GM18907 (cell line): ENCODE results near the gene PPP2R5C.
"Not testable (repeated sequence)": the region's sequence is repeated elsewhere in the genome, so short reads cannot be mapped to it uniquely, and the experiment has no call there.

Source experiments
- ATAC-seq: cut with Tn5 transposase; IDR thresholded peaks from one replicate; pipeline ENCODE4 v1.9.1; 2021; ENCODE audit warnings: mild to moderate bottlenecking, moderate library complexity; ENCODE audit not compliant: unreplicated experiment

Gene PPP2R5C

DNA sequence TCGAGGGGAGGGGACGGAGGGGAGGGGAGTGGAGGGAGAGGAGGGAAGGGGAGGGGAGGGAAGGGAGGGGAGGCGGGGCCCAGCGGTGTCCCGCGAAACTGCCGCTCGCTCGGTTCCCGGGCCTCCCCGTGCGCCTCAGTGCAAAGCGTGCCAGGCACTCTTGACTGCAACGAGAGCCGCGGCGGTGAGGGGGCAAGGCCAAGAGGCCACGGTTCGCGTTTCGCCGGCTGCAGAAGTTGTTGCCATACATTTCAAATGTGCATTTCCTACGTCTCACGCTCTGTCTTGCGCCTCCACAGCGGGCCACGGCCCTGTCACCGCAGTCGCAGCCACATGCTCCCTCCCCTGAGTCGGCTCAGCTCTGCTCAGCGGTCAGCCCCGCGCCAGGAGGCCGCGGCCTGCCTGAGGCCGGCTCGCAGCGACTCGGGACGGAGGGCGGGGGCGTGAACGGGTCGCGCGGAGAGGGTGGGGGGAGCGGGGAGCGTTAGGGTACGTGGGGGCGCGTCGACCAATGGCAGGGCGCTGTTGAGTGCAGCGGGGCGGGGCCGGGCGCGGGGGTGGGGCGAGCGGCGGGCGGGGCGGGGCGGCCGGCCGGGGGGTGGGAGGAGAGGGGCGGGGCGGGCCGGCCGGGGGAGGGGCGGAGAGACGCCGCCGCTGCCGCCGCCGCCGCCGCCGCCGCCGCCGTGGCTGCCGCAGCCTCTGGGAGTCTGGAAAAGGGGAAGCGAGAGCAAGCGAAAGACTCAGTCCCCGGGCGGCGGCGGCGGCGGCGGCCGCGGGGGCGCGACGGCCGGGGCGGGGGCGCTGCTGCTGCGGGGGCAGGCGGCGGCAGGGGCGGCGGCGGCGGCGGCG, at the start of gene PPP2R5C:
Gene PPP2R5C, plus strand, starts transcription at position 678 of the 849 bp plus-strand sequence. CDS start 185 bp downstream, outside the sequence.
- peak; percentile 60 for ATAC-seq

DNA sequence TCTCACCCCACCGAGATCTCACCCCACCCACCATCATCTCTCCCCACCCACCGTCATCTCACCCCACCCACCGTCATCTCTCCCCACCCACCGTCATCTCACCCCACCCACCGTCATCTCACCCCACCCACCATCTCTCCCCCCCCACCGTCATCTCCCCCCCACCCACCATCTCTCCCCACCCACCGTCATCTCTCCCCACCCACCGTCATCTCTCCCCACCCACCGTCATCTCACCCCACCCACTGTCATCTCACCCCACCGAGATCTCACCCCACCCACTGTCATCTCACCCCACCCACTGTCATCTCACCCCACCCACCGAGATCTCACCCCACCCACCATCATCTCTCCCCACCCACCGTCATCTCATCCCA, 49.7 kb upstream of the PPP2R5C start:
- not testable (repeated sequence) for ATAC-seq

DNA sequence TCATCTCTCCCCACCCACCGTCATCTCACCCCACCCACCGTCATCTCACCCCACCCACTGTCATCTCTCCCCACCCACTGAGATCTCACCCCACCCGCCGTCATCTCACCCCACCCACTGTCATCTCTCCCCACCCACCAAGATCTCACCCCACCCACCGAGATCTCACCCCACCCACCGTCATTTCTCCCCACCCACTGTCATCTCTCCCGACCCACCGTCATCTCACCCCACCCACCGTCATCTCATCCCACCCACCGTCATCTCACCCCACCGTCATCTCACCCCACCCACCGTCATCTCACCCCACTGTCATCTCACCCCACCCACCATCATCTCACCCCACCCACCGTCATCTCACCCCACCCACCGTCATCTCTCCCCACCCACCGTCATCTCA, 49.2 kb upstream of the PPP2R5C start:
- not testable (repeated sequence) for ATAC-seq

GRCh38 chr14:101713091-101713490, 48.4 kb upstream of the PPP2R5C start:
- not testable (repeated sequence) for ATAC-seq

- ATAC-seq: no peak
Measured at GRCh38 chr14:101713621-101714349, 47.7 kb upstream of the PPP2R5C start.

GRCh38 chr14:101714394-101714793, 47.1 kb upstream of the PPP2R5C start:
- ATAC-seq: no peak

DNA sequence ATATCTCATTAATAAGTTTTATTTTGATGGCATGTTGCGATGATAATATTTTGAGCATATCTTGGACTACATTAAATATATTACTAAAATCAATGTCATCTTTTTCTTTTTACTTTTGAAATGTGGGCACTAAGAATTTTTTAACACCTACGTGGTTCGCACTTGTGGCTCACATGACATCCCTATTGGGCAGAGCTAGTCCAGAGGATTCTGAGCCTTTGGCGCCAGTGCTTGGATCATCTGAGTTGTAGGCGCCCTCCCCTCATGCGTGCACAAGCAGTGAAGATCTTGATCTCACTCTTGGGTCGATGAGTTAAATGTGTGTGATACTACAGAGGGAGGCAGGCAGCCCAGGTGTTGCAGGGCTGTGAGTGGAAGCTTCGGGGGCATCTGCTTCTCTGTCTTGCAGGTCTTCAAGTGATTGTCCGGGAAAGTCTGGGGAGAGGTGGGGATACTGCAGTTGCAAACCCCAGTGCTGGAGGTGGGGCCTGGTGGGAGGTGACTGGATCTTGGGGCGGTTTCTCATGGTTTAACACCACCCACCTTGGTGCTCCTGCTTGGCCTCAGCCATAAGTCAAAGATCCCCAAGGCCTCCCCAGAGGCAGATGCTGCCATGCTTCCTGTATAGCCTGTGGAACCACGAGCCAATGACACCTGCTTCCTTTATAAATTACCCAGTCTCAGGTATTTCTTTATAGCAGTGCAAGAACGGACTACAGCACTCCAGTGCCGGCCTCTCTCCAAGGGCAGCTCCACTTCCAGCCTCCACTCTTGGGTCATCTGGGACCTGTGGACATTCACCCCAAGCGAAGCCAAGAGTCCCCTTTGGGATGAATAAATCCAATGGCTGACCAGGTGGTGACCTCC, 46.1 kb upstream of the PPP2R5C start:
- no peak for ATAC-seq

- ATAC-seq: no peak
Measured at GRCh38 chr14:101716077-101716950, 45.2 kb upstream of the PPP2R5C start.

- ATAC-seq: no peak
Measured at GRCh38 chr14:101716956-101717662, 44.4 kb upstream of the PPP2R5C start.

DNA sequence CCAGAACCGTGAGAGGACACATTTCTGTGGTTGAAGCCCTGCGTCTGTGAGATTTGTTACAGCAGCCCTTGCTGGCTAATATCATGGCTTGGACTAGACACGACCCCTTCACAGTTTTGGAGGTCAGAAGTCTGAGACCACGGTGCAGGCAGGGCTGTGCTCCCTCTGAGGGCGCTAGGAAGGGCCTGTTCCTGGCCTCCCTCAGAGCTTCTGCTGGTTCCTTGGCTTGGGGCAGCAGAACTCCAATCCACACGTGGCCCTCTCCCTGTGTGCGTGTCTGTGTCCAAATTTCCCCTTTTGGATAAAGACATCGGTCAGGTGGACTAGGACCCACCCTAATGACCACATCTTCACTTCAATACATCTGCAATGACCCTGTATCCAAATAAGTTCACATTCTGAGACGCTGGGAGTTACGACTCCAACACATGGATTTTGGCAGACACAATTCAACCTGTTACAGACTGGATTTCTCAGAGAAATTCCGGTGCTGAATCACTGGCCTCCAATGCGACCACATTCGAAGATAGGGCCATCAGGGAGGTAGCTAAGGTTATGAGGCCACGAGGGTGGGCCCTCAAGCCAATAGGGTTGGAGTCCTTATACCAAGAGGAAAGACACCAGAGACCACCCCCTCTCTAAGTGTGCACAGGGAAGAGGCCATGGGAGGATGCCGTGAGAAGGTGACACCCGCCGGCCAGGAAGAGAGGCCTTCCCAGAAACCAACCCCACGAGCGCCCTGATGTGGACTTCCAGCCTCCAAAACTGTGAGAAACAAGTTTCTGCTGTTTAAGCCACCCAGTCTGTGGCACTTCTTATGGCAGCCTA, 43.6 kb upstream of the PPP2R5C start:
- no peak for ATAC-seq

GRCh38 chr14:101719045-101719645, 42.4 kb upstream of the PPP2R5C start:
- ATAC-seq: no peak

DNA sequence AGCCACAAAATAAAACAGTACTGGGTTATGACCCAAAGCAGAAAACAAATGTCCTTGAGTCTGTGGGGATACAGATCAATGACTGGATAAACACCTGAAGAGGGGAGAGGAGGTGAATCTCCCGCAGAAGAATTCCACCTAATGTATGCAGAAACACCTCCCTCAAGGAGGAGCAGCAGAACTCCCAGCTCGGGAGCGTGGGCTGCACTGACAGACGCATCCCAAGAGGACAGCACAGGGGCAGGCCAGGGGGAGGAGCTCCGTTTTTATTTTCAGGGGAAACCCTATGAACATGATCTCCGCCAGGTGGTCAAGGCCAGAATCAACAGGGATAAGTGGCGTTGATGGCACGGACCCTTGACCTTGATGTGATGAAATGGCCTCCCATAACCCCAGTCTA, 41.8 kb upstream of the PPP2R5C start:
- ATAC-seq: no peak

GRCh38 chr14:101721111-101721510, 40.4 kb upstream of the PPP2R5C start:
- ATAC-seq: no peak

DNA sequence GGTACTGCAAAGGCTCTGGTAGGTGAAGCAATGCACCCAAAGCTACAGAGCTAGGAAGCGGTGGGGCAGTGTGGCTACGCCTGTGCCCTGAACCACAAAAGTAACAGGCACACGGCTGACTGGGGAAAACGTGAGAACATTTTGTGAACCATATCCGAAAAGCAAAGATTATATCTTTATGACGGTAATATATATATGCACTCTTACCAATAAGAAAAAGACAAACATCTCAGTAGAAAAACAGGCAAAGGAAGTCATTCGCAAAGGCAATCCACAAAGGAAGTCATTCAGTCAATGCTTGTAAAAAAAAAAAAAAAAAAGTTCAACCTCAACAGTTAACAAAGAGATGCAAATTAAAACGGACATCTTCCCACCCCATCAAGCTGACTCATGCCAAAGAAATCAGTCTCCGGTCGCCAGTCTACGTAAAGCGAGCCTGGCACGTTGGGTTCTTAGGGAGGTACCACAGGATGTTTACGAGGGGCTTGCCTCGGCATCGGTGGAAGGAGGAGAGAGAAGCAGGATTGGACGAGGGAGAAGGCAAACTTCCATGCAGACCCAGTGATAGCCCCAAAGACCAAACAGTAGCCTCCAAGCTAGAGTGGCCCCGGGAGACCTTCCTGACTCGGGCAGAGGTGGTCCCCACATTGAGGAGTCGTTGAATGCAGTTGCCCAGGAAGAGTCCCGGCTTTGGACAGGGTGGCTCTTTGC, 39.4 kb upstream of the PPP2R5C start:
- peak; percentile 58 for ATAC-seq

DNA sequence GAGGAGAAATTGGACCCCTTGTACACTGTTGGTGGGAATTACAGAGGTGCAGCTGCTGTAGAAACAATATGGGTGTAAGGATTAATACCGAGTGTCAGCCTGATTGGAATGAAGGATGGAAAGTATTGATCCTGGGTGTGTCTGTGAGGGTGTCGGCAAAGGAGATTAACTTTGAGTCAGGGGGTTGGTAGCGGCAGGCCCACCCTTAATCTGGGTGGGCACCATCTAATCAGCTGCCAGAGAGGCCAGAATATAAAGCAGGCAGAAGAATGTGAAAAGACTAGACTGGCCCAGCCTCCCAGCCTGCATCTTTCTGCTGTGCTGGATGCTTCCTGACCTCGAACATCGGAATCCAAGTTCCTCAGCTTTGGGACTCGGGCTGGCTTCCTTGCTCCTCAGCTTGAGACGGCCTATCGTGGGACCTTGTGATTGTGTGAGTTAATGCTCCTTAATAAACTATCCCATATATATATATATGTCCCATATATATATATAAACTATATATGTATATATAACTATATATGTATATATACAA, 38.4 kb upstream of the PPP2R5C start:
- no peak for ATAC-seq

DNA sequence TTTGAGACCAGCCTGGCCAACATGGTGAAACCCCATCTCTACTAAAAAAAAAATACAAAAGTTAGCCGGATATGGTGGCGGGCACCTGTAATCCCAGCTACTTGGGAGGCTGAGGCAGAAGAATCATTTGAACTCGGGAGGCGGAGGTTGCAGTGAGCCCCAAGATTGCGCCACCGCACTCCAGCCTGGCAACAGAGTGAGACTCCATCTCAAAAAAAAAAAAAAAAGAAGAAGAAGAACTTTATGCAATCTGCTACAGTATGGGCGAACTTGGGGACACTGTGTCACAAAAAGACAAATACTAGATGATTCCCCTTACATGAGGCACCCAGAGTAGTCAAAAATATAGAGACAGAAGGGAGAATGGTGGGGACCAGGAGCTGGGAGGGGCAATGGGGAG, 35.9 kb upstream of the PPP2R5C start:
- not testable (repeated sequence) for ATAC-seq

GRCh38 chr14:101726295-101726953, 35.1 kb upstream of the PPP2R5C start:
- no peak for ATAC-seq
